ENCODE measurements around the gene BARD1.
"Not testable (repeated sequence)": the region's sequence is repeated elsewhere in the genome, so short reads cannot be mapped to it uniquely, and the experiment has no call there.

The BARD1 gene

GRCh38 chr2:214808981-214809750, at the start of gene BARD1:
Gene BARD1, minus strand, starts transcription at chr2:214809683. Its CDS starts 114 bp downstream, at chr2:214809569.
- peak; percentile 33 to 42 for DNase-seq (ENCODE audit: low read depth in 2 of 2)

GRCh38 chr2:214856137-214856536, 46.7 kb upstream of the BARD1 start:
- DNase-seq (ENCODE audit: low read depth in 2 of 2), result peak in 1 of 2 experiments; percentile 3

GRCh38 chr2:214853906-214854305, 44.4 kb upstream of the BARD1 start:
- DNase-seq (ENCODE audit: low read depth in 2 of 2), result no peak

- DNase-seq (ENCODE audit: low read depth in 2 of 2), result no peak
Observed at GRCh38 chr2:214843823-214844222, 34.3 kb upstream of the BARD1 start.

GRCh38 chr2:214839464-214839863, 30.0 kb upstream of the BARD1 start:
- DNase-seq (ENCODE audit: low read depth in 2 of 2), result no peak

- DNase-seq (ENCODE audit: low read depth in 2 of 2), result no peak
Observed at GRCh38 chr2:214837466-214837865, 28.0 kb upstream of the BARD1 start.

- no peak for DNase-seq (ENCODE audit: low read depth in 2 of 2)
Observed at GRCh38 chr2:214836568-214836967, 27.1 kb upstream of the BARD1 start.

GRCh38 chr2:214830794-214831346, 21.4 kb upstream of the BARD1 start:
- DNase-seq (ENCODE audit: low read depth in 2 of 2), result no peak

- no peak for DNase-seq (ENCODE audit: low read depth in 2 of 2)
Observed at GRCh38 chr2:214816008-214816533, 6.6 kb upstream of the BARD1 start.

- no peak for DNase-seq (ENCODE audit: low read depth in 2 of 2)
Observed at GRCh38 chr2:214810671-214811070, 1.2 kb upstream of the BARD1 start.

- DNase-seq (ENCODE audit: low read depth in 2 of 2), result peak; percentile 97
Observed at GRCh38 chr2:214809751-214810564, 475 bp upstream of the BARD1 start.

GRCh38 chr2:214807653-214808052, 1.8 kb downstream of the BARD1 start:
- no peak for DNase-seq (ENCODE audit: low read depth in 2 of 2)

GRCh38 chr2:214801768-214802397, 7.6 kb downstream of the BARD1 start:
- DNase-seq (ENCODE audit: low read depth in 2 of 2), result no peak

GRCh38 chr2:214801068-214801467, 8.4 kb downstream of the BARD1 start:
- DNase-seq (ENCODE audit: low read depth in 2 of 2), result no peak

- DNase-seq (ENCODE audit: low read depth in 2 of 2), result no peak
Observed at GRCh38 chr2:214800180-214800579, 9.3 kb downstream of the BARD1 start.

GRCh38 chr2:214796911-214797310, 12.6 kb downstream of the BARD1 start:
- no peak for DNase-seq (ENCODE audit: low read depth in 2 of 2)

GRCh38 chr2:214783181-214783580, 26.3 kb downstream of the BARD1 start:
- not testable (repeated sequence) for DNase-seq (ENCODE audit: low read depth in 2 of 2)

GRCh38 chr2:214782671-214783070, 26.8 kb downstream of the BARD1 start:
- no peak for DNase-seq (ENCODE audit: low read depth in 2 of 2)

- peak; percentile 11 to 16 for DNase-seq (ENCODE audit: low read depth in 2 of 2)
Observed at GRCh38 chr2:214781226-214781625, 28.3 kb downstream of the BARD1 start.

- no peak for DNase-seq (ENCODE audit: low read depth in 2 of 2)
Observed at GRCh38 chr2:214775971-214776370, 33.5 kb downstream of the BARD1 start.

- DNase-seq (ENCODE audit: low read depth in 2 of 2), result no peak
Observed at GRCh38 chr2:214774108-214774507, 35.4 kb downstream of the BARD1 start.

Measured in fibroblast of skin of left quadriceps (primary cell).